NCI-H510A treated with DMSO at 0.1 percent for 48 hours (cell line): ENCODE data around the gene AIDA.
A peak's percentile ranks its signal among the peaks of the same experiment; 100 is the strongest.
"Not testable (repeated sequence)": the region's sequence is repeated elsewhere in the genome, so short reads cannot be mapped to it uniquely, and the experiment has no call there.

Experiments
- DNase-seq: peaks from one replicate; lab custom pipeline; 2025; lab: John Stamatoyannopoulos, UW

AIDA gene

DNA sequence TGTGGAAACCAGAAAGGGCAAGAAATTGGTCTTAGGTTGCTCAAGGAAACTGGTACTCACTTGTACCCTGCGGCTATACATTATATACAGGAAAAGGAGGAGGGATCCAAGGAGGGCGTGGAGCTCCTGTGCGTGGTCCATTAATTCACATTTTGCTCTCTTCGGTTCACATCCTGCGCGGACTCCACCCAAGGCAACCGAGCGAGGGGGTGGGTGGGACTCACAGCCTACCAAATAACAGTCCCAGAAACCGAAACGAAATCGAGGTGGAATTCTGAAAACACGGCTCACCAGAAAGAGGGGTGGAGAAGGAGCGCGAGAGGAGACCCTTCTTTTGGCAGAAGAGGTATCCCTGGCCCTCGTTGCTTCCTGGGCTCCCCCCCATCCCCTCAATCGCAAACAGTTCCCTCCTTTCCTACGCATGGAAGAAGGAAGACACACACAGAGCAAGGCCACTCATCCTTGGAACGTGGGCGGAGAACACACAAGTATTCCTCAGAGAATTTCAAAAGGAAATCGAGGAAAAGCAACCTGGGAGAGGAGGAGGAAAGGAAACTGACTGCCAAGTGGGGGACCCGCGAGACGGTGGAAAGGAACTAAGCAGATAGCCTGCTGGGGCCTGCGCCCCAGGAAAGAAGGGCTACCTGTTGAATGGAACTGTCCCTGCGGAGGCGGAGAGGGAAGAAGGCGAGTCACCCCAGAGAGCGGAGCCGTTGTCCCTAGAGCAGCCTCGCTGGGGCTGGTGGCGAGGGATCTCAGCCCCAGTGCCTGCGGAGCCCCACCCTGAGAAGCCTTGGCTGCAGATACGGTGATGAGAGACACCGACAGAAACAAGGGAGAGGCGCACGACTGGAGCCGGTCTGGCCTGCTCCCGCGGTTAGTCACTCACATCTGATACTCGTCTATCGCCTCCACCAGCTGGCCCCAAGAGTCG lies 705 bp downstream of the AIDA start:
- DNase-seq = peak; percentile 59

DNA sequence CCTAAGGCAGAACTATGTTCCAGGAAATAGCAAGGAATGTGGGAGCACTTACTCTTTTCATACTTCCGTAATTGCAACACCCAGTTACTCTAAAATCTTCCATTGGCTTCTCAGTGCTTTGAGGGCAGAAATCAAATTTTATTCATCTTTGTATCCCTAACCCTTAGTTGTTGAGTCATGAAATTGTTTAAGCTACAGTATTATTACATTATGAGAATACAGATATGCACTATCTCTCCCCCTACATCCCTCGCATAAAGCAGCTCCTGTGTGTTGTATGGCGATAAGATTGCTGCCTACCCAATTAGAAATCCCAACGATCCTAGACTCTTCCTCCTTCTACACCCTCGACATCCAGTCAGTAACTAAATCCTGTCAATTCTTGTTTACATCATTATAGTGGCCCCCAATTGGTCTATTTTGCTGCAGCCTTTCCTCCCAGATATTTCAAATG lies 2.6 kb downstream of the AIDA start:
- no peak for DNase-seq

DNA sequence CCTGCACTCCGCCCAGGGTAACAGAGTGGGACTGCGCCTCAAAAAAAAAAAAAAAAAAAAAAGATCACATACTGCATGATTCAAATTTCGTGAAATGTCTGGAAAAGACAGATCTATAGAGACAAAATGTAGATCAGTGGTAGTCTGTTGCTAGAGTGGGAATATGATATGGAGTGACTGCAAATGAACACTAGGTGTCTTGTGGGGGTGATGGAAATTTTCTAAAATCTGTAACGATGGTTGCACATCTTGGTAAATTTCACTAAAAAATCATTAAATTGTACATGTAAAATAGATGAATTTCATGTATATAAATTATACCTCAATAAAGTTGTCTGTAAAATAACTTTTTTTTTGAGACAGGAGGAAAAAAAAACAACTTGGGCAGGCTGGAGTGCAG lies 5.5 kb downstream of the AIDA start:
- no peak for DNase-seq

DNA sequence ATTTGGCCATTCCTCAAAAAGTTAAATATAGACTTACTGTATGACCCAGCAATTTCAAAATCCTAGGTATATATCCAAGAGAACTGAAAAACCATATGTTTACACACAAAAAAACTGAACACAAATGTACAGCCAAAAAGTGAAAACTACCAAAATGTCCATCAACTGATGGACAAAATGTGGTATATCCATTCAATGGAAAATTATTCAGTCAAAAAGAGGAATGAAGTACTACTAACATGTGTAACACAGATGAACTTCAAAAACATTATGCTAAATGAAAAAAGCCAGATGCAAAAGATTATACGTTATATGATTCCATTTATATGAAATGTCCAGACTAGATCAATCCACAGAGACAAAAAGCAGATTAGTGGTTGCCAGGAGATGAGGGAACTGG lies 8.0 kb downstream of the AIDA start:
- no peak for DNase-seq

DNA sequence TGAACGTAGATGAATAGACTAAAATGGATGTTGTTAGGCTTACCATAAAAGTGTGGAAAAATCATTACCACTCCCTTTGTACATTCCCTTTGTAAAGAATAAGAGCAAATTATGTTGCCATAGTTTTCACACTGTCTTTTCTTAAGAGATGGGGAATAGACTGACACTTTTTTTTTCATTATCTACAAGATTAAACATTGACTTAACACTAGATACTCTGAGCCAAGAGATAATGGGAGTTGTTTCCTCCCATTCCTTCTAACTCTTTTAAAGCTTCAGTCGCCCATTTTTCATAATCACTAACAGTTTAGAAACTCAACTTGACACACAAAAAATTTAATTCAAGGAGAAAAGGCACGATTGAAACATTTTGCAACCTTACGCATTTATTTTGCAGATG lies 10.1 kb downstream of the AIDA start:
- DNase-seq = no peak

DNA sequence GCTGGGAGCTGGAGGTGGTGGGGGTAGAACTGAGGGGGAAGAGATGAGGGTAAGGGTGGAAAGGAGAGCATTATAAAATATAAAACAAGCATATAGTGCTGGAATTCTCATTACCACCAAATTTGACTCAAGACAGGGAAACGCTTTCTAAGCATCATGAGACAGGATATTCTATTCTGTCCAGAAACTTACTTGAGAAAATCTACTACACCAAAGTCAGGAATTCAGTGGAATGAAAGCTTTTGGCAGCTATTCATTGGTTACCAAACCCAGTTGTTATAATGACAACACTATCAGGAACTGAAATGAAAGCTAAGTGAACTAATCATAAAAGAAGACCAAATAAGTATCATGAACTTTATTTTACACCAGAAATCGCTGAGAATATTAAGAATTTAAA lies 14.5 kb downstream of the AIDA start:
- DNase-seq = no peak

DNA sequence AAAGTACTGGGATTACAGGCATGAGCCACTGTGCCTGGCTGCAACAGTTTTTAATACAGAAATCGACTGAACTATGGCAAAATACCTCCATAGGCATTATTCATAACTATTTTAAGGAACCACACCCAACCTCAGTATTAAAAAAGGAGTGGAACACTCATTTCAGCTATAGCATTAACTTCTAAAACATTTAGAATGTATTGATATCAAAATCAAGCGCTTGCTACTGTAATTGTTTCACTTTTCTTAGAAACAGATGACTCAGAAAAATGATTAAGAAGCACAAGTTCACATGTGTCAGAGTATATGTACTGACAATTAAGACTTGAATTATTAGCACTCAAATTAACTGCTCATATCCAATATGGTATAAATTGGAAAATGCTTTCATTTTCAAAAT lies 15.1 kb downstream of the AIDA start:
- no peak for DNase-seq

DNA sequence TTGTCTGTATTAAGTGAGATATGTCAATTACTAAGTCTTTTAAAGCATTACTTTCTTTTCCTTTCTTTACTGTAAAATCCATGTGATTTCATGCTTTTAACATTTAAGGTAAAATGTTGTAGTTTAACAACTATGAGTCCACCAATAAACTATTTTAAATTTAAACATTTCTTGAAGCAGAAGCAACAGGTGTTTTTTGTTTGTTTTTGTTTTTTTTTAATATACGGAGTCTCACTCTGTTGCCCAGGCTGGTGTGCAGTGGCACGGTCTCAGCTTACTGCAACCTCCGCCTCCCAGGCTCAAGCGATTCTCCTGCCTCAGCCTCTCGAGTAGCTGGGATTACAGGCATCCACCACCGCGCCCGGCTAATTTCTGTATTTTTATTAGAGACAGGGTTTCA lies 15.6 kb downstream of the AIDA start:
- no peak for DNase-seq

DNA sequence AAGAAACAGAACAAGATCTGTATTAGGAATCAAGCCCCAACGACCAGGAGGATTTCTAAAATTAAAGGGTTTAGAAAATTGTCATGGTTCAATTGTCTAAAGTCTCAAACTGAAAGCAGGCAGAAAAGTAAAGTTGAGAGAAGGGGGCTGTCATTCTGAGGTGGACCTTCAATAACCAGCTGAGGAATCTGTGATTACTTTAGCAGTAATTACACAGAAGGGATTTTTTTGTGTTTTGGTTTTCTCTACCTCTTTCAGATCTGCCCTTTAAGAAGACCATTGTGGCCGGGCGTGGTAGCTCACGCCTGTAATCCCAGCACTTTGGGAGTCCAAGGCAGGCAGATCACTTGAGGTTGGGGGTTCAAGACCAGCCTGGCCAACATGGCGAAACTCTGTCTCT lies 17.4 kb downstream of the AIDA start:
- no peak for DNase-seq

DNA sequence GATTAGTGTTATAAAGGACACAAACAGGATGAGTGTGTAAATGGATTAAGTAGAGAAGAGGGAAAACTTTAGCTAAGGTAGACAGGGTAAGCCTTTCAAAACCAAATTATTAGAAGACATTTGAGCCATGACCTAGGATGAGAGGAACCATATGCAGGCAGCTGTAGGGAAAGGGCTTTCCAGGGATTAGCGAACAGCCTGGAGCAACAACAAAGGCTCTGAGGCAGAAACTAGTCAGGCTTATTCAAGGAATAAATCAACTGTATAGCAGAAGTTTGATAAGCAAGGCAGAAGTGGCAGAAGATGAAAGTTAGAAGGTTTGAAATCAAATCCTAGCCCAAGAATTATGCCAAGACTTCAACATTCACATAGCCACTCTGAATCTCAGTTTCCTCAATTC lies 21.3 kb downstream of the AIDA start:
- DNase-seq = no peak

DNA sequence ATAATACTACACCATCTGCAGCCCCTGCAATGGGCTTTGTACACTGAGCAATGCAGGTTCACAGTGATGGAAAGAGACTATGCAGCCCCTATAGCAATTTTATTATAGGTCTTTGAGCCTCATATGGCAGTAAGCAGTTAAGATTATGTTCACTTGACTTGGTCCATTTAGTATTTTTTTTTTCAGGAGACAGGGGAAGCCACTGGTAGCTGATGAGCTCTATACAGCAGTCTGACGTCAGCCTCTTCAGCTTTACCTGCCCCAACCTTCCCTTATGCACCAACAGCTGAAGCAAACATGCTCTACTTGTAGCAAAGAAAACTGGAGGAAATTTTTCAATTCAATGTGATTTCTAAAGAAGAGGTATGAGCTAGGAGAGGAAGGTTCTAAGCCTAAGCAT lies 32.2 kb downstream of the AIDA start:
- DNase-seq = no peak

DNA sequence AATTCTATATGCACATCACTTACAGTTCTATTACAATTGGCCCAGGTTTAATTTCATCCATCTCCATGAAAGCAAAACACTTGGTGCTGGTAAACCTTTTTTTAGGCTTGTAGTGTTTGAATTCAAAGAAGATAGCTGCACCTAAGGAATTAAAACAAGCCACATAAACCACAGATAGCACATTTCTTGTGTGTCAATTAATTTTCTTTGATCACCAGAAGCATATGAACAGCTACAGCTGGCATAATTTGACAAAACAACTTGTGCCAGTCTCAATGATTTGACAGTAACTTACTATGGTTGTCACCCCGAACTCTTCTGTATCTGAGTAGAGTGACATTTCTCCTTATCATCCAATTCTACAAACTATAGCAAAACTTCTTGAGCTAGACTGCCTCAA lies 42.2 kb downstream of the AIDA start:
- no peak for DNase-seq

DNA sequence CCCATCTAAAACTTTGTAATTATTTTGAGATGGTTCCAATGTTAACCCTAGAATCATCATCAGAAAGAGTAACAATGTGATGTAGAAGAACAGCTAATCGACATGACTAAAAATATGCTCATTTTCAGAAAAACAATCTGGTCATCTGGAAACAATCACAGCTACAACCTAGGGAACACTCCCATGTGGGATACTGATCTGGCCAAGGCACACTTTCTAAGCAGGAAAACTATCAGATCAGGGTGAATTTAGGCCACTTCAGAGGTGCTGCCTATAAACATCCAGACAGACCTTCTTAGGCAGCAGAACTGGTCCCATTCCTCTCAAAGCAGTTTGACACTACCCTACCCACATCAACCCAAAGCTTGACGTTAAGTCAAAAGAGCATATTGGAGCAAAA lies 43.2 kb downstream of the AIDA start:
- DNase-seq = not testable (repeated sequence)

DNA sequence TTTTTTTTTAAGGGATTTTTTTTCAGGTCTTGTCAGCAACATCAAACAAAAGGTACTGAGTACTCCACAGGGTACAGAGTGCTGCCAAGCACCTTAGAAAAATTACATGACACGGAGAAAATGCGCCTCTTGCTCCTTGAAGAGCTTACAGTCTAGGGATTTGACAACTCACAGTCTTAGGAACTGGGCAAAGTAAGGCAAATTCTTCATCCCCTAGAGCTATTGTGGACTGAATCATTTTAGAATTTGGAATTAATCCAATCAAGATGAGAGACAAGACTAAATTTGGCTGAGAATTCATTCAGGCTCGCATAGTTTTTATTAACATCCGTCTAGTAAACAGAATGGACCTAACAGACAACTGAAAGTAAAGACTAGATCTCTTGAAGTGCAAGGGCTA lies 44.1 kb downstream of the AIDA start:
- not testable (repeated sequence) for DNase-seq

DNA sequence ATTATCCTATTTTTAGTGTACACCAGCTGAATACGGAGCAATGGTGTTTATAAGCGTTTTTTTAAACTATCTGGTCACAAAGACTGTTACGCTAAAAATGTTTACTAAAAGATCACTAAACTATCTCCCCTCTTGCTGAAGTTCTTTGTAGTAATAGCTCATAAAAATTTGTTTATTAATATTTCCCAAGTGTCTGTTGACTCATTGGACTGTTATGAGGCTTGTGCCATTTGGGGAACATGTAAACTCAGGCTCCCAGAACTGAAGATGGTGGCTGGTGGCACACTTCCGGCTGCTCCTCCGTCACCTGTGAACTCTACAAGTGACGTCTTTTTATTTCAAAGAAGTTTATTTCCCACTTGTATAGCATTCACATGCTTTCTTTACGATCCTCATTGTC lies 46.3 kb downstream of the AIDA start:
- no peak for DNase-seq

DNA sequence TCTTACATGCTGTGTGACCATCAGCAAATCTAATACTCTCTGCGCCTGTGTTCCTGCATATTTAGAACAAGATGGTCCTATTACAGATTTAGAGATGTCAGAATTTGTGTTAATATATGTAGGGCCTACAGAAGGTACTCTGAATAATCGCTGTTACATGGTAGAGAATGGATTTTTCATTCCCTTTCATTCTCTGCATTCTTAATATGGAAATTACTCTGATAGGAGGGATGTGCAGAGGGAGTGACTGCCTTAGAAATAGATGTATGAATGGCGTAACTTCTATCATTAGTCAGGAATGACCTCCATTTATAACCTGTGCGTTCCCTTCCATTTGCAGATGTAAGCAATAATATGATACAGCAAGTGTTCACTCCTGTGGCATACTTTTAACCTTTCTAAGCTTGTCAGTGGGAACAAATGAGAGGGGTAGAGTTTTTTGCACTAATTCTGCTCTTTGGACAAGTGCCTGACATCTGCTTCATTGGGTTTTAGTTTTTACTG lies 48.8 kb downstream of the AIDA start:
- no peak for DNase-seq

DNA sequence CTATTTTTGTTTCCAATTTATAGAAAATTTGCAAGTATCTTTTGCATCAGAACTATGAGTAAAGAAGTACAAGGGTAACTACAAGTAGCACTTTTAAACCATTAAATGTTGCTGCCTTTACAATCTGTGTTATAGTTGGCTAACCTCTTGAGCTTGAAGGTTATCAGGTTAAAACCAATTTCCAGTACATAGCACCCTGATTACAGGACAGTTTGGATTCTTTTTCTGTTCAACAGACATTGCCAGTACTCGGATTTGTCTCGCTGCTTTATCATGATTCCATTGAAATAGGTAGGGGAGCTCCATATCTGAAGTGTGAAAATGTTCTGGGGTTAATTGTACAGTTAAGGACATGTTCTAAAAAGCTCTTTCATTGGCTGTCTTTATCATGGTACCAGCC lies 54.4 kb downstream of the AIDA start:
- DNase-seq = no peak

DNA sequence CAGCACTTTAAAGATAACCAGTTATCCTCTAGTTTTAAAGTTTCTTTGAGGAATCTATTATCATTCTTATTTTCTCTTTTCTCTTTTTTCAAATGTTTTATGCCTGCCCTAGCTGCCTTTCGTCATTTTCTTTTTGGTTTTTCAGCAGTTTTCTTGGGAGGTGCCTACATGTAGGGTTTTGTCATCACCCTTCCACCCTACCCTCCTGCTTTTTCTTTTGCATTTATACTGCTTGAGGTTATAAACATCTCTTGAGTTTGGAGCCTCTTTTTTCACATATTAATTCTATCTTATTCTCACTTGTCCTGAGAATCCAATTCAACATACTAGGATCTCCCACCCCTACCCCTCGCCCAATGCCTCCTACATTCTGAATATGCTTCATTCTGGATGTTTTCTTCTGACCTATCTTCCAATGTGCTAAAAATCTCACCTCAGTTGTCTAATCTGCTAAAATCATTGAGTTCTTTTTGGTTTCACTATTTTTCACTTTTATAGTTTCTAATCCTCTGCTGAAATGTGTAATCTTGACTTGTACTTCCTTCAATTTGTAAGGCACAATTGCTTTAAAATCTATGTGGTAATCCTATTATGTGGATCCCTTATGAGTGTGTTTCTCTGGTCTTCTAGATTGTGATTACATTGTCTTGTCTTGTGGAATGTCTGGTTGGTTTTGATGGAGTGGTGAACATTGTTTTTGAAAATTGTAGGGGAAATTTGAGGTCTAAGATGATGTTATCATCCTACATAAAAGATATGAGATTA lies 55.7 kb downstream of the AIDA start:
- no peak for DNase-seq

DNA sequence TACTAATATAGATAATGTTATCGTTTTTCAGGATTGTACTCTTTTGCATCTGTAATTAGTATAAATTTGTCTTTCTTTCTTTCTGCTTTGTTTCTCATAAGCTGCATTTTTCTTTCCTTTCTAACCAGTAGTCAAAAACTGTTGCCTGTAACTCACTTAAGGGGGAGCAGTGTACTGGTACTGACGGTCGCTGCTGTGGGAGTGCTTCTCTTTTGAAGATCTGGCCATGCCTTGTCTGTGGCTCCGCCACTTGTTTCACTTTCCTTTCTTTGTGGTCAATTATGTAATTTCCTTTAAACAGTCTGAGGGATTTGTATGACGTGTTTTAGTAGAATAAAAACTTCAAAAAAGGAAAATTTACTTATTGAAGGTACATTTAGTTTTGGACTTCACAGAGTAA lies 57.4 kb downstream of the AIDA start:
- no peak for DNase-seq

DNA sequence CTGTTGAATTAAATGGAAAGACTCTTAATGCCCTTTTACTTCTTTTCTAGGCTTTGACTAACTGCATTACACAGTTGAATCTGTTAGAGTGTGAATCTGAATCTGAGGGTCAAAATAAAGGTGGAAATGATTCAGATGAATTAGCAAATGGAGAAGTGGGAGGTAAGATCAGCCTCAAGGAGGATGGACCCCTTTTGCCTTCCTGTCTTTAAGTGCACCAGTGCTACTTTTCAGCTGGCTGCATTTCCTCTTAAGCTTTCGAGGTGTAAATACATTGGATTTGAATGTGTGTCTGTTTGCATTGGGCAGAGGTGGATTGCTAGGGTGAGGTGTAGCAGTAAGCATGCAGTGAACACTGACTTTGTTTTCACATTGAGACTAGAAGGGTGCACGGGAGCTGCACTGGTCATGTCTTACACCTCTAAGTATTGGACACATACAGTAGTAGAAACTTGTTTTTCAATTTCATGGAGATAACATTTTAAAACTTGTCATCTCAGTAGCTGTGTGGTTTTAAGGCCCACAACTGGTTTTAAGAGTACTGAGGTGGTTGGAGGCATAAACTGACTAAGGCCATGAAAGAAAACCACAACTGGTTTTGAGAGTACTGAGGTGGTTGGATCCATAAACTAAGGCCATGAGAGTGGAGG lies 59.0 kb downstream of the AIDA start:
- DNase-seq = no peak

DNA sequence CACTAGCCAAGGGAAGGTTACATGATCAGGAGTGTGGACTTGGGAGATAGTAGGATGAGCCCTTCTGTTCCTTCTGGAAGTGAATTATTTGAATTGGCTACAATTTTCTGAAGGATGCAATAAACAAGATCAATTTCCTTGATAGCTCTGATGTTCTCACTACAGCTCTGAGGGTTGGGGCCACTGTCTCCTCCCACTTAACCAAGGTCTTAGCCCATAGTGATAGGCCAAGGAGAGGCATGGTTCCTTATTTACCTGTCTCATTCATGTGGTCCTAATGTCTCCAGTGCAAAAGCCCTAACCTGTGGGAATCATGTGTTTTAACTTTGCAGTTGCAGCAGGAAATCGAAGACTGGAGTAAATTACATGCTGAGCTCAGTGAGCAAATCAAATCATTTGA lies 59.6 kb downstream of the AIDA start:
- no peak for DNase-seq

DNA sequence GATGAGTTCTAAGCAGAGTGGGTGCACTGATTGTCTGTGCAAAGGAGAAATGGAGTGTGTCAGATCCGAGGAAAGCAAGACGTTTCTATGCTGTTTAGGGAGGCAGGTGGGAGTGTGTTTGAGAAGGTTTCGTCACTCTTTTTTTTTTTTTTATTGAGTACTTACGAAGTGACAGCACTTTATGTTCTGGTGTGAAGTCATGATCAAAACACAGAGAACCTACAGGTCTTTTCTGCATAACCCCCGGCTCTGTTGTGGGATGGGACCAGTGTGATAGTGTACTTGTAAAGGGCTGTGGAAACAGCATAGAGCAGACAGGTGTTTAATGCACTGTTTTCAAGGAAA lies 67.7 kb downstream of the AIDA start:
- no peak for DNase-seq
